ENCODE data around the gene SGCD.

- TF ChIP-seq POLR2AphosphoS5 (IDR thresholded peaks at IDR 0.05; ENCODE audit: low read depth, low read length) (no peak), SIN3A (IDR thresholded peaks at IDR 0.05; ENCODE audit: borderline replicate concordance, insufficient read depth, low read length) (no peak)
These were observed 206.0 kb downstream of the SGCD start for GRCh38 chr5:156532921-156533320.
